ENCODE results near the gene CASZ1.

DNA sequence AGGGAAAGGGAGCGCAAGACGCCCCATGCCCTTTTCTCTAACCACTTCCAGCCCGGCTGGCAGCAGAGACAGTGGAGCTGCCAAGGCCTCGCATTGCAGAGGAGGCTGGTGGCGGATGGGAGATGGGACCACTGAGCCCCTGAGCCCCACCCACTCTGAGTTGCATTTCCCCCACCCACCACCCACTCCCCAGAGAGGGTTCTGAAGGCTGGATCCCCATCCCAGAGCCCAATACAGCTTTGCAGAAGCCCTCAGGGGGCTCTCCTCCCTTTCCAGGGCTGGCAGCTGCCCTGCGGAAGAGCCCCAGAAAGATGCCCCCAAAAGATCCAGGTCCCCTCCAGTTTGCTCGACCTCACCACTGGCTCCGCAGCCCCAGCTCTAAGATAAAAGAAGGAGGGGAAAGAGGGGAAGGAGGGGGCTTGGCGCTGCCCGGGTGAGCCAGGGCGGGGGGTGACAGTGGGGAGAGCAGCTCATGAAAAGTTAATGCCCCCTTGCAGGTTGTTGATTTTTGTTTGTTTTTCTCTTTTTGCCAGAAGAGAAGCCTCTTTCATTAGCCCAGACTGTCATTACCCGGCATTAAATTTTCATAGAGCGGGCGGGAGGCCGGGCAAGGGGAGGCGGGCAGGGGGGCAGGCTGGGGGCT, 38.4 kb upstream of the CASZ1 start:
- TF ChIP-seq CTCF (IDR thresholded peaks at IDR 0.05; ENCODE audit: poor library complexity) (no peak), EZH2 (IDR thresholded peaks at IDR 0.05; ENCODE audit: borderline replicate concordance) (no peak), EZH2phosphoT487 (IDR thresholded peaks at IDR 0.05; ENCODE audit: low read depth, severe bottlenecking, unreplicated experiment) (no peak)

Data from hepatocyte (in vitro differentiated cells).